ENCODE measurements around the gene GATM. TPM values are rescaled to one million over a fixed set of nuclear protein-coding genes. Genes with fewer than 3 reads are reported as not detected.
A peak's percentile ranks its signal among the peaks of the same experiment; 100 is the strongest.

Gene GATM
- total and polyA plus RNA-seq, 10 of the 15 experiments (the other 5 are each of a cell fraction or from before 2014, with no cell fraction given), result 11.7 to 83.1 (median 38.2) TPM

DNA sequence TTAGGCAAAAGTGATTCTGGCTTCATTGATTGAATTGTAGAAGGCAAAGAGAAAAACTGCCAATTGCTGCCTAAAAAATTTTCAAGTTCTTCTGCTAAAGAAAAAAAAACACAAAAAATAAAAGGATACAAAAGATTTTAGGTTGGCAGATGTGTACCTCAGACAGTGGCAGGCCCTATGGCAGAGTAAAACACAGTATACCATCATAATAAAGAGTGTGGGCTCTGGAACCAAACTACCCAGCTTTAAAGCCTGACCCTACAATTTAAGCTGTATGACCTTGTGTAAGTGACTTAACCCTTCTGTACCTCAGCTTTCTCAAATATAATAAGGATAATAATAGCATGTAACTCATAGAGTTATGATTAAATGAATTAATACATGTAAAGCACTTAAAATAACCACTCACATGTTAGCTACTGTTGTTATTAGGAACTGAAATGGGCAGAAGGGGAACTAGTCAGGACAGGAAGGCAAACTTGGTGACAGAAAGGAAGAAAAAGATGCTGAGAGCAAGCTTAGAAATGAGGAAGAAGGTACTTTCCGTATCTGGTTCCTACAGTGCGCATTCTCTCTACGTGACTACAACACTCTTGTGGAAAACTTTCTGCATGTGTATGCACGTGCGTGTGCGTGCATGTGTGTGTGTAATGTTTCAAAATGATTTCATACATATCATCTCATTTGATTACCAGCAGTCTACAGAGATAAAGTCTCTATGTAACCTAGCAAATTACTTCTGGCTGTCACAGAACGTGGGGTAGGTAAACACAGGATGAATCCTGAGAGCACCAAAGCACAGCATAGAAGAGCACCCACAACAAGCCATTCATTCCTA, 13.6 kb upstream of the GATM start (continued):
- TF ChIP-seq, protein P1, sequence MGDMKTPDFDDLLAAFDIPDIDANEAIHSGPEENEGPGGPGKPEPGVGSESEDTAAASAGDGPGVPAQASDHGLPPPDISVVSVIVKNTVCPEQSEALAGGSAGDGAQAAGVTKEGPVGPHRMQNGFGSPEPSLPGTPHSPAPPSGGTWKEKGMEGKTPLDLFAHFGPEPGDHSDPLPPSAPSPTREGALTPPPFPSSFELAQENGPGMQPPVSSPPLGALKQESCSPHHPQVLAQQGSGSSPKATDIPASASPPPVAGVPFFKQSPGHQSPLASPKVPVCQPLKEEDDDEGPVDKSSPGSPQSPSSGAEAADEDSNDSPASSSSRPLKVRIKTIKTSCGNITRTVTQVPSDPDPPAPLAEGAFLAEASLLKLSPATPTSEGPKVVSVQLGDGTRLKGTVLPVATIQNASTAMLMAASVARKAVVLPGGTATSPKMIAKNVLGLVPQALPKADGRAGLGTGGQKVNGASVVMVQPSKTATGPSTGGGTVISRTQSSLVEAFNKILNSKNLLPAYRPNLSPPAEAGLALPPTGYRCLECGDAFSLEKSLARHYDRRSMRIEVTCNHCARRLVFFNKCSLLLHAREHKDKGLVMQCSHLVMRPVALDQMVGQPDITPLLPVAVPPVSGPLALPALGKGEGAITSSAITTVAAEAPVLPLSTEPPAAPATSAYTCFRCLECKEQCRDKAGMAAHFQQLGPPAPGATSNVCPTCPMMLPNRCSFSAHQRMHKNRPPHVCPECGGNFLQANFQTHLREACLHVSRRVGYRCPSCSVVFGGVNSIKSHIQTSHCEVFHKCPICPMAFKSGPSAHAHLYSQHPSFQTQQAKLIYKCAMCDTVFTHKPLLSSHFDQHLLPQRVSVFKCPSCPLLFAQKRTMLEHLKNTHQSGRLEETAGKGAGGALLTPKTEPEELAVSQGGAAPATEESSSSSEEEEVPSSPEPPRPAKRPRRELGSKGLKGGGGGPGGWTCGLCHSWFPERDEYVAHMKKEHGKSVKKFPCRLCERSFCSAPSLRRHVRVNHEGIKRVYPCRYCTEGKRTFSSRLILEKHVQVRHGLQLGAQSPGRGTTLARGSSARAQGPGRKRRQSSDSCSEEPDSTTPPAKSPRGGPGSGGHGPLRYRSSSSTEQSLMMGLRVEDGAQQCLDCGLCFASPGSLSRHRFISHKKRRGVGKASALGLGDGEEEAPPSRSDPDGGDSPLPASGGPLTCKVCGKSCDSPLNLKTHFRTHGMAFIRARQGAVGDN (IDR thresholded peaks at IDR 0.05), result peak; percentile 80
- TF ChIP-seq MEF2B (IDR thresholded peaks at IDR 0.05; ENCODE audit: partially characterized antibody, poor library complexity, severe bottlenecking) (peak; percentile 70), STAT3 (IDR thresholded peaks at IDR 0.05; ENCODE audit: low read depth, low read length) (no peak), RCOR1 (conservative IDR thresholded peaks at IDR 0.05; ENCODE audit: low read depth, low read length) (0 out of 2 replicates have a peak, but pooled peaks have one; percentile 43), CHD2 (IDR thresholded peaks at IDR 0.05; ENCODE audit: borderline replicate concordance, low read depth, low read length) (peak; percentile 62; the same call in 1 of the 2 replicates), EZH2 (IDR thresholded peaks at IDR 0.05; ENCODE audit: borderline replicate concordance, control insufficient read depth, low read depth, low read length) (0 out of 2 replicates have a peak, but pooled peaks have one; percentile 16), IKZF2 (IDR thresholded peaks at IDR 0.05) (peak; percentile 94 to 96), MTA2 (IDR thresholded peaks at IDR 0.05; ENCODE audit: low read depth) (peak; percentile 77), CREB1 (IDR thresholded peaks at IDR 0.05; ENCODE audit: low read depth) (peak; percentile 46; the same call in 1 of the 2 replicates), CREM (IDR thresholded peaks at IDR 0.05; ENCODE audit: low read depth) (peak; percentile 56), ZNF217 (IDR thresholded peaks at IDR 0.05) (peak; percentile 48; the same call in 1 of the 2 replicates), EED (IDR thresholded peaks at IDR 0.05; ENCODE audit: low read depth) (peak; percentile 86)
- TF ChIP-seq, protein P2, sequence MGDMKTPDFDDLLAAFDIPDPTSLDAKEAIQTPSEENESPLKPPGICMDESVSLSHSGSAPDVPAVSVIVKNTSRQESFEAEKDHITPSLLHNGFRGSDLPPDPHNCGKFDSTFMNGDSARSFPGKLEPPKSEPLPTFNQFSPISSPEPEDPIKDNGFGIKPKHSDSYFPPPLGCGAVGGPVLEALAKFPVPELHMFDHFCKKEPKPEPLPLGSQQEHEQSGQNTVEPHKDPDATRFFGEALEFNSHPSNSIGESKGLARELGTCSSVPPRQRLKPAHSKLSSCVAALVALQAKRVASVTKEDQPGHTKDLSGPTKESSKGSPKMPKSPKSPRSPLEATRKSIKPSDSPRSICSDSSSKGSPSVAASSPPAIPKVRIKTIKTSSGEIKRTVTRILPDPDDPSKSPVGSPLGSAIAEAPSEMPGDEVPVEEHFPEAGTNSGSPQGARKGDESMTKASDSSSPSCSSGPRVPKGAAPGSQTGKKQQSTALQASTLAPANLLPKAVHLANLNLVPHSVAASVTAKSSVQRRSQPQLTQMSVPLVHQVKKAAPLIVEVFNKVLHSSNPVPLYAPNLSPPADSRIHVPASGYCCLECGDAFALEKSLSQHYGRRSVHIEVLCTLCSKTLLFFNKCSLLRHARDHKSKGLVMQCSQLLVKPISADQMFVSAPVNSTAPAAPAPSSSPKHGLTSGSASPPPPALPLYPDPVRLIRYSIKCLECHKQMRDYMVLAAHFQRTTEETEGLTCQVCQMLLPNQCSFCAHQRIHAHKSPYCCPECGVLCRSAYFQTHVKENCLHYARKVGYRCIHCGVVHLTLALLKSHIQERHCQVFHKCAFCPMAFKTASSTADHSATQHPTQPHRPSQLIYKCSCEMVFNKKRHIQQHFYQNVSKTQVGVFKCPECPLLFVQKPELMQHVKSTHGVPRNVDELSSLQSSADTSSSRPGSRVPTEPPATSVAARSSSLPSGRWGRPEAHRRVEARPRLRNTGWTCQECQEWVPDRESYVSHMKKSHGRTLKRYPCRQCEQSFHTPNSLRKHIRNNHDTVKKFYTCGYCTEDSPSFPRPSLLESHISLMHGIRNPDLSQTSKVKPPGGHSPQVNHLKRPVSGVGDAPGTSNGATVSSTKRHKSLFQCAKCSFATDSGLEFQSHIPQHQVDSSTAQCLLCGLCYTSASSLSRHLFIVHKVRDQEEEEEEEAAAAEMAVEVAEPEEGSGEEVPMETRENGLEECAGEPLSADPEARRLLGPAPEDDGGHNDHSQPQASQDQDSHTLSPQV (IDR thresholded peaks at IDR 0.05), result no peak
- TF ChIP-seq, protein P3, sequence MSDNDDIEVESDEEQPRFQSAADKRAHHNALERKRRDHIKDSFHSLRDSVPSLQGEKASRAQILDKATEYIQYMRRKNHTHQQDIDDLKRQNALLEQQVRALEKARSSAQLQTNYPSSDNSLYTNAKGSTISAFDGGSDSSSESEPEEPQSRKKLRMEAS (IDR thresholded peaks at IDR 0.05; ENCODE audit: low read depth, low read length), result peak; percentile 63
- TF ChIP-seq, protein P4, sequence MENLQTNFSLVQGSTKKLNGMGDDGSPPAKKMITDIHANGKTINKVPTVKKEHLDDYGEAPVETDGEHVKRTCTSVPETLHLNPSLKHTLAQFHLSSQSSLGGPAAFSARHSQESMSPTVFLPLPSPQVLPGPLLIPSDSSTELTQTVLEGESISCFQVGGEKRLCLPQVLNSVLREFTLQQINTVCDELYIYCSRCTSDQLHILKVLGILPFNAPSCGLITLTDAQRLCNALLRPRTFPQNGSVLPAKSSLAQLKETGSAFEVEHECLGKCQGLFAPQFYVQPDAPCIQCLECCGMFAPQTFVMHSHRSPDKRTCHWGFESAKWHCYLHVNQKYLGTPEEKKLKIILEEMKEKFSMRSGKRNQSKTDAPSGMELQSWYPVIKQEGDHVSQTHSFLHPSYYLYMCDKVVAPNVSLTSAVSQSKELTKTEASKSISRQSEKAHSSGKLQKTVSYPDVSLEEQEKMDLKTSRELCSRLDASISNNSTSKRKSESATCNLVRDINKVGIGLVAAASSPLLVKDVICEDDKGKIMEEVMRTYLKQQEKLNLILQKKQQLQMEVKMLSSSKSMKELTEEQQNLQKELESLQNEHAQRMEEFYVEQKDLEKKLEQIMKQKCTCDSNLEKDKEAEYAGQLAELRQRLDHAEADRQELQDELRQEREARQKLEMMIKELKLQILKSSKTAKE (IDR thresholded peaks at IDR 0.05; ENCODE audit: low read depth, poor library complexity, severe bottlenecking), result peak; percentile 40
- TF ChIP-seq, protein P5, sequence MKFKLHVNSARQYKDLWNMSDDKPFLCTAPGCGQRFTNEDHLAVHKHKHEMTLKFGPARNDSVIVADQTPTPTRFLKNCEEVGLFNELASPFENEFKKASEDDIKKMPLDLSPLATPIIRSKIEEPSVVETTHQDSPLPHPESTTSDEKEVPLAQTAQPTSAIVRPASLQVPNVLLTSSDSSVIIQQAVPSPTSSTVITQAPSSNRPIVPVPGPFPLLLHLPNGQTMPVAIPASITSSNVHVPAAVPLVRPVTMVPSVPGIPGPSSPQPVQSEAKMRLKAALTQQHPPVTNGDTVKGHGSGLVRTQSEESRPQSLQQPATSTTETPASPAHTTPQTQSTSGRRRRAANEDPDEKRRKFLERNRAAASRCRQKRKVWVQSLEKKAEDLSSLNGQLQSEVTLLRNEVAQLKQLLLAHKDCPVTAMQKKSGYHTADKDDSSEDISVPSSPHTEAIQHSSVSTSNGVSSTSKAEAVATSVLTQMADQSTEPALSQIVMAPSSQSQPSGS (IDR thresholded peaks at IDR 0.05; ENCODE audit: low read length), result peak; percentile 63; the same call in 1 of the 2 replicates

All from GM12878 (cell line).